NCI-H1048 (cell line): ENCODE measurements around the gene OR2W3.

Source experiments
- DNase-seq: peaks from one replicate; lab custom pipeline; 2025; lab: John Stamatoyannopoulos, UW

Gene OR2W3

DNA sequence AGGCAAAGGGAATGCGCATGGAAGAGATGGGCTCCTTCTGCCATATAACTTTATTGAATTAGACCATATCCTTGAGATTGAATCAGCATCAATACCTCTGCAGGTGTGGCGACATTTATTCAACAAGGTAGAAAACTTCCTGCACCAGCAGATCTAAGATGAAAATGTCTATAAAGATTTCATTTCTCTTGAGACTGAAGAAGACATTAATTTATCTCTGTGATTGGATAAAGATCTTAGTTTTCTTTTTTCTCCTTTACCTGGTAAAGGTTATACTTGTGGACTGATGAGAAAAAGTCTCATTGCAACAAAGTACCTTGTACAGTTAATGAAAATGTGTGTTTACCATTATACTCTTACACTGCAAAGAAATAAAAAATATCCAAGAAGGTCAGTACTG is 24.6 kb downstream of the OR2W3 start, which contains the start of gene OR2T8:
TSS of gene OR2T8 (plus strand) at position 301 of the 400 bp plus-strand sequence. CDS start 766 bp downstream, outside the sequence.
- no peak for DNase-seq

DNA sequence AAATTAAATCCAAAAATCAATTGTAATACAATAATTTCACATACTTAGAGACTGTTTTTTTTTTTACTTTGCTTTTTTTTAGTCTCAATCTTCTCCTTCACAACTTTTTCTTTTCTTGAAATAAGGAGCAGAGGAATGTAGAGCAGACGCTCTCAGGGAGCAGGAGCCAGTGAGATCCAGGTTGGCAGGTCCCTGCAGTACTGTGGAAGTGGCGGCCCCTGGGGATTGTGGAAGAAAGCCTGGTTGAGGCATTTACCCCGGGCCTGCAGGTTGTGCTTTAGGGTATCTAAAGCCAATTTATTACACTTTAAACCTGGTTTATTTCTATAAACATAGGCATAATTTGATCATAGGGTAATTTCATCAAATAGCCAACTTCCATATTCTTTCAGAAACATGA is 28.6 kb downstream of the OR2W3 start:
- no peak for DNase-seq

GRCh38 chr1:247924868-247925267 is 29.5 kb downstream of the OR2W3 start, which contains the start of gene OR2AJ1:
Gene OR2AJ1 (plus strand): TSS chr1:247924889. CDS start chr1:247933769, 8,880 bp downstream.
- no peak for DNase-seq

DNA sequence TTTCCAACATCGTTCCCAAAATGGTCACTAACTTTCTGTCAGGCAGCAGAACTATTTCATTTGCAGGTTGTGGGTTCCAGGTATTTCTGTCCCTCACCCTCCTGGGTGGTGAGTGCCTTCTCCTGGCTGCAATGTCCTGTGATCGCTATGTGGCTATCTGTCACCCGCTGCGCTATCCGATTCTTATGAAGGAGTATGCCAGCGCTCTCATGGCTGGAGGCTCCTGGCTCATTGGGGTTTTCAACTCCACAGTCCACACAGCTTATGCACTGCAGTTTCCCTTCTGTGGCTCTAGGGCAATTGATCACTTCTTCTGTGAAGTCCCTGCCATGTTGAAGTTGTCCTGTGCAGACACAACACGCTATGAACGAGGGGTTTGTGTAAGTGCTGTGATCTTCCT is 38.6 kb downstream of the OR2W3 start:
- DNase-seq = no peak

- no peak for DNase-seq
Measured at GRCh38 chr1:247935781-247936180, 40.4 kb downstream of the OR2W3 start.

- DNase-seq = no peak
Measured at GRCh38 chr1:247936415-247936814, 41.0 kb downstream of the OR2W3 start.

GRCh38 chr1:247936965-247937734 is 41.8 kb downstream of the OR2W3 start:
- peak; percentile 44 for DNase-seq

GRCh38 chr1:247942624-247943023 is 47.2 kb downstream of the OR2W3 start:
- no peak for DNase-seq
